Dendritic cell treated with granulocyte-macrophage colony-stimulating factor and Interleukin-4, amounts not matched to agents 40 ng/mL and 50 ng/mL, for 4 days (primary cell): ENCODE results near the gene GRPEL2.

Experiments
- H3K27ac Mint-ChIP-seq: one replicate; pipeline ENCODE4 v1.8.0; 2022; ENCODE audit warnings: mild to moderate bottlenecking, mixed read lengths
- H3K27me3 Mint-ChIP-seq: one replicate; pipeline ENCODE4 v1.8.0; 2022; ENCODE audit warnings: mild to moderate bottlenecking, mixed read lengths
- H3K36me3 Mint-ChIP-seq: one replicate; pipeline ENCODE4 v1.8.0; 2022; ENCODE audit warnings: low read depth, mixed read lengths
- H3K4me1 Mint-ChIP-seq: one replicate; pipeline ENCODE4 v1.8.0; 2022; ENCODE audit warnings: low read depth, mixed read lengths
- H3K4me3 Mint-ChIP-seq: one replicate; pipeline ENCODE4 v1.8.0; 2022; ENCODE audit warnings: mild to moderate bottlenecking, moderate library complexity, mixed read lengths
- H3K9me3 Mint-ChIP-seq: one replicate; pipeline ENCODE4 v1.8.0; 2022; ENCODE audit warnings: mixed read lengths
- intact Hi-C: fragments of 100-400 bp; cut with micrococcal nuclease; formaldehyde crosslinking; loops from one replicate; pipeline ENCODE4 v1.15.0; 2022

GRPEL2 gene

GRCh38 chr5:149325894-149326293 lies 19.4 kb upstream of the GRPEL2 start:
- intact Hi-C loops: no loop called here
- no peaks in the 10 kb centered on the region for H3K9me3 Mint-ChIP-seq
- H3K4me1 Mint-ChIP-seq: no peaks in the 10 kb centered on the region
- no peaks in the 10 kb centered on the region for H3K27me3 Mint-ChIP-seq
- no peaks in the 10 kb centered on the region for H3K36me3 Mint-ChIP-seq
- no peak overlapping the region for H3K4me3 Mint-ChIP-seq
- H3K27ac Mint-ChIP-seq: no peak overlapping the region

DNA sequence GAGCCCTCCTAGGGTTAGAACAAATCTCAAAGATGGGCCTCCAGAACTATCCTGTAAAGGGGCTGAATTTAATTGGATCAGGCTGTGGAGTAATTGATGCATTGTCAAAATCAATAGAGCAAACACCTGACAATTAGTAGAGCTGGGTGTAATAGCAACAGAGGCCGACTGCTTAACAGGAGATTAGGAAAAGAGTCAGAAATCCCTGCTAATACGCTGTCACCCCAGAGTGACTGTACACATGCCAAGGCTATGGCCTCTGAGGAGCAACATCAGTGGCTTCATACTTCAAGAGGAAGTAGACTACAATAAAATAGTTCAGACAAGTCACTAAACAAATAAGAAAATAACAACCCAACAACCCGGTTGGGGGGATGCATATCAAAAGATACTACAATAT lies 18.7 kb upstream of the GRPEL2 start:
- intact Hi-C loops: no loop called here
- no peaks in the 10 kb centered on the region for H3K4me1 Mint-ChIP-seq
- H3K36me3 Mint-ChIP-seq: no peaks in the 10 kb centered on the region
- no peaks in the 10 kb centered on the region for H3K27me3 Mint-ChIP-seq
- H3K9me3 Mint-ChIP-seq: no peaks in the 10 kb centered on the region
- H3K27ac Mint-ChIP-seq: no peak overlapping the region
- no peak overlapping the region for H3K4me3 Mint-ChIP-seq

GRCh38 chr5:149328177-149328576 lies 17.1 kb upstream of the GRPEL2 start:
- Mint-ChIP-seq H3K27me3 (no peaks in the 10 kb centered on the region), H3K27ac (no peak overlapping the region), H3K4me1 (no peaks in the 10 kb centered on the region), H3K9me3 (no peaks in the 10 kb centered on the region), H3K36me3 (no peaks in the 10 kb centered on the region), H3K4me3 (no peak overlapping the region)
- intact Hi-C loops: no loop called here

DNA sequence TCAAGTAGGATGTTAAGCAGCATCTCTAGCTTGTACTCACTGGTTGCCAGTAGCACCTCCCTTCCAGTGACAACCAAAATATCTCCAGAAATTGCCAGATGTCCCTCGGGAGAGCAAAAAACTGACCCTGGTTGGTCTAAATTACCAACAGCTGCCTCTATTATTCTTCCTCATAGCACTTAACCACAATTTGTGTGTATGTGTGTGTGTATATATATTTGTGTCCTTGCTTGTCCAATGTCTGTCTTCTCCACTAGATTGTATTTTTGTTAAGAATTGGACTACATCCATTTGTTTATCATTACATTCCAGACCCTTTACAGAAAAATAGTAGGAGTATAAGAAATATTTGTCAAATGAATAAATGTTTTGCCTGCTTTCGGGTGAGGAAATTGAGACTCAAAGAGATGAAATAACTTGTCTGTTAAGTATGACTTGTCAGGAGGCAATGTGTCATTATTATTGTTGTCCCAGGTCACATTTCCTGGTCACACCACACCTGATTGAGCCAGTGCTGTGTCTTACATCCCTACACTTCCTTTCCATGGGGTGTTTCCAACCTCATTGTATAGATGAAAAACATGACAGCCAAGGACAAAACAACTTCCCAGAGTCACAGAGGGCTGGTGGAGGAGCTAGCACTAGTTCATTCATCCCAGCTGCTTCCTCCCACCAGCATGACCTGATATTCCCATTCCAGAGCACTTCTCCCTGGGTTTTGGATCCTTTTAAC lies 11.4 kb upstream of the GRPEL2 start:
- no peak overlapping the region for H3K27ac Mint-ChIP-seq
- no peaks in the 10 kb centered on the region for H3K27me3 Mint-ChIP-seq
- no peak overlapping the region for H3K4me3 Mint-ChIP-seq
- H3K9me3 Mint-ChIP-seq: no peaks in the 10 kb centered on the region
- intact Hi-C loops: no loop called here
- no peaks in the 10 kb centered on the region for H3K36me3 Mint-ChIP-seq
- no peaks in the 10 kb centered on the region for H3K4me1 Mint-ChIP-seq

DNA sequence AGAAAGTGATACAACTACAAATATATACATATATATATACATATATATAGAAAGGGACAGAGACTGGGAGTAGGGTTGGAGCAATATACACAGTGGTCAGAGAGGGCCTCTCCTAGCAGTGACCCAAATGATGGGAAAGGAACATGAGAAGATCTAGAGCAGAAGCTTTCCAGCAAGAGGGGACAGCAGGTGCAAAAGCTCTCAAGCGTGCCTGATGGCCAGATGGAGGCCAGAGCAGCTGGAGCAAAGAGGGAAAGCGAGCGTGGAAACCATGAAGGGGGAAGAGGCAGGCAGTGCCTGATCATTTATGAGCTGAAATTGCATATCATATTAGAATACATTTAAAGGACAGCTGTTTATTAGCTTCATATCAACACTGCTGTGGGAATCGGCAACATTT lies 7.6 kb upstream of the GRPEL2 start:
- H3K9me3 Mint-ChIP-seq: no peaks in the 10 kb centered on the region
- H3K36me3 Mint-ChIP-seq: no peaks in the 10 kb centered on the region
- H3K27me3 Mint-ChIP-seq: peaks cover 3% of the 10 kb centered on the region
- intact Hi-C loops: no loop called here
- no peak overlapping the region for H3K27ac Mint-ChIP-seq
- H3K4me3 Mint-ChIP-seq: no peak overlapping the region
- no peaks in the 10 kb centered on the region for H3K4me1 Mint-ChIP-seq

GRCh38 chr5:149338364-149338763 lies 6.9 kb upstream of the GRPEL2 start:
- peaks cover 4% of the 10 kb centered on the region for H3K4me1 Mint-ChIP-seq
- peaks cover 3% of the 10 kb centered on the region for H3K27me3 Mint-ChIP-seq
- intact Hi-C loops: no loop called here
- no peaks in the 10 kb centered on the region for H3K9me3 Mint-ChIP-seq
- no peak overlapping the region for H3K4me3 Mint-ChIP-seq
- H3K27ac Mint-ChIP-seq: no peak overlapping the region
- H3K36me3 Mint-ChIP-seq: no peaks in the 10 kb centered on the region

GRCh38 chr5:149340920-149341319 lies 4.4 kb upstream of the GRPEL2 start:
- H3K36me3 Mint-ChIP-seq: peaks cover 12% of the 10 kb centered on the region
- H3K4me3 Mint-ChIP-seq: no peak overlapping the region
- H3K27ac Mint-ChIP-seq: no peak overlapping the region
- intact Hi-C loops: no loop called here
- no peaks in the 10 kb centered on the region for H3K9me3 Mint-ChIP-seq
- peaks cover 28% of the 10 kb centered on the region for H3K4me1 Mint-ChIP-seq
- peaks cover 3% of the 10 kb centered on the region for H3K27me3 Mint-ChIP-seq

DNA sequence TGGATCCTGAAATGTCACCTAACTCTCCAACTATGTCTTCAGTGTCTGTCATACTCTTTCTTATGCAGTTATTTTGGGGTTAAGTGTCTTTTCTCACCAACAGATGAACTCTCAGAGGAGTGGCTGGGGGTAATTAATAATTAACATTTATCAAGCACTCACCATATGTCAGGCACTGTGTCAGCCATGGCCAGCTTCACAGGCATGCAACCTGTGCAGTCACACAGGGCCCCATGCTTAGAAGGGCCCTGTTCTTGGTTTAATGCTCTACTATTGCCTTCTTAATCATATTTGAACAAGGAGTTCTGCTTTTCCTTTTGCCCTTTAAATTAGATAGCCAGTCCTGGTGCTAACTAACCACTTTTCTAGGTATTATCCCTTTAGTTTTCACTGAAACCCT lies 3.4 kb upstream of the GRPEL2 start:
- H3K9me3 Mint-ChIP-seq: no peaks in the 10 kb centered on the region
- no peak overlapping the region for H3K4me3 Mint-ChIP-seq
- H3K4me1 Mint-ChIP-seq: peaks cover 33% of the 10 kb centered on the region
- peaks cover 12% of the 10 kb centered on the region for H3K36me3 Mint-ChIP-seq
- intact Hi-C loops: no loop called here
- H3K27ac Mint-ChIP-seq: no peak overlapping the region
- H3K27me3 Mint-ChIP-seq: peaks cover 3% of the 10 kb centered on the region

GRCh38 chr5:149344151-149344550 lies 1.1 kb upstream of the GRPEL2 start:
- Mint-ChIP-seq H3K9me3 (no peaks in the 10 kb centered on the region), H3K27me3 (peaks cover 3% of the 10 kb centered on the region), H3K27ac (peak overlapping the region; percentile 97), H3K4me3 (no peak overlapping the region), H3K4me1 (peaks cover 37% of the 10 kb centered on the region), H3K36me3 (peaks cover 27% of the 10 kb centered on the region)
- intact Hi-C loops: loop anchor here (2.0 kb wide), 1 partner anchor 15 kb away; the partner anchor contains the start of gene PCYOX1L

DNA sequence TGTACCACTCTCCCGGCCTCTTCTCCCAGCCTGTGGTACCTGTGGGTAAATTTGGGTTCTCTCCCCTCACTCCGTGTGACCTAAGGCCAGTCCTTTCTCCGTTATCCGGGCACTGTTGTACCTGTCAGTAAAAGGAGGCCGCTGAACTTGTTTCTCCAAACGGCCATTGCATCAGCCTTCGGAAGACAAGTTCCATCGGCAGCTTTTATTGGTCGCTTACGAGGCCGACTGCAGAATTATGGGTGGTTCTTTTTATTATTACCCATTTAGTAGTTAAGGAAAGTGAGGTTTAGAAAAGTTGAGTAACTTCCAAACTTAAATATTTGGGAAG lies 558 bp downstream of the GRPEL2 start:
- Mint-ChIP-seq H3K27me3 (no peaks in the 10 kb centered on the region), H3K4me1 (peaks cover 37% of the 10 kb centered on the region), H3K9me3 (no peaks in the 10 kb centered on the region), H3K36me3 (peaks cover 44% of the 10 kb centered on the region), H3K4me3 (peak overlapping the region; percentile 89), H3K27ac (peak overlapping the region; percentile 97)
- intact Hi-C loops: loop anchor here (2.0 kb wide), 1 partner anchor 13 kb away; the partner anchor contains the start of gene PCYOX1L

GRCh38 chr5:149348518-149348917 lies 3.2 kb downstream of the GRPEL2 start:
- H3K27ac Mint-ChIP-seq: no peak overlapping the region
- H3K4me3 Mint-ChIP-seq: no peak overlapping the region
- peaks cover 67% of the 10 kb centered on the region for H3K36me3 Mint-ChIP-seq

DNA sequence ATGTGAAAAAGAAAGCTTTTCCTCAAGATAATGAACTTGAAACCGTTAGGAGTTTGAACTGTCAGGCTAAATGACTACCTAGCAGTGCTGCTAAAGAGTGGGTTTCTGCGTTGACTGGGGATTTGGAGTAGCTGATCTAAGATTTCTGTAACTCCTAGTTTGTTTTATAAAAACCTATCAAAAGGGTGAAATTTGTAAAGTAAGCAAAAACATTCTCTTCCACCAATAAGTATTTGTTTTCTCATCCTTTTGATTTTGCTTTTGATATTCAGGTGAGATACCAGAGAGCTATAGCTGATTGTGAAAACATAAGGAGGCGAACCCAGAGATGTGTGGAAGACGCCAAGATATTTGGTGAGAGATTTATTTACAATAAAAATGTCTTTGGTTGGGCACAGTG lies 4.1 kb downstream of the GRPEL2 start:
- H3K4me1 Mint-ChIP-seq: peaks cover 24% of the 10 kb centered on the region
- no peaks in the 10 kb centered on the region for H3K27me3 Mint-ChIP-seq
- intact Hi-C loops: no loop called here
- peaks cover 75% of the 10 kb centered on the region for H3K36me3 Mint-ChIP-seq
- no peak overlapping the region for H3K27ac Mint-ChIP-seq
- no peak overlapping the region for H3K4me3 Mint-ChIP-seq
- no peaks in the 10 kb centered on the region for H3K9me3 Mint-ChIP-seq

More at GRCh38 chr5:149348518-149348917, 3.2 kb downstream of the GRPEL2 start:
- peaks cover 31% of the 10 kb centered on the region for H3K4me1 Mint-ChIP-seq
- intact Hi-C loops: no loop called here
- H3K27me3 Mint-ChIP-seq: no peaks in the 10 kb centered on the region
- no peaks in the 10 kb centered on the region for H3K9me3 Mint-ChIP-seq

- H3K27ac Mint-ChIP-seq: no peak overlapping the region
- no peaks in the 10 kb centered on the region for H3K27me3 Mint-ChIP-seq
- H3K9me3 Mint-ChIP-seq: no peaks in the 10 kb centered on the region
- H3K36me3 Mint-ChIP-seq: peaks cover 75% of the 10 kb centered on the region
- peaks cover under 1% of the 10 kb centered on the region for H3K4me1 Mint-ChIP-seq
- intact Hi-C loops: no loop called here
- no peak overlapping the region for H3K4me3 Mint-ChIP-seq
Measured at GRCh38 chr5:149352169-149352568, 6.9 kb downstream of the GRPEL2 start.

GRCh38 chr5:149353911-149354310 lies 8.6 kb downstream of the GRPEL2 start:
- H3K9me3 Mint-ChIP-seq: no peaks in the 10 kb centered on the region
- no peaks in the 10 kb centered on the region for H3K27me3 Mint-ChIP-seq
- no peak overlapping the region for H3K4me3 Mint-ChIP-seq
- H3K27ac Mint-ChIP-seq: no peak overlapping the region
- H3K4me1 Mint-ChIP-seq: peaks cover 9% of the 10 kb centered on the region
- intact Hi-C loops: no loop called here
- H3K36me3 Mint-ChIP-seq: peaks cover 68% of the 10 kb centered on the region

DNA sequence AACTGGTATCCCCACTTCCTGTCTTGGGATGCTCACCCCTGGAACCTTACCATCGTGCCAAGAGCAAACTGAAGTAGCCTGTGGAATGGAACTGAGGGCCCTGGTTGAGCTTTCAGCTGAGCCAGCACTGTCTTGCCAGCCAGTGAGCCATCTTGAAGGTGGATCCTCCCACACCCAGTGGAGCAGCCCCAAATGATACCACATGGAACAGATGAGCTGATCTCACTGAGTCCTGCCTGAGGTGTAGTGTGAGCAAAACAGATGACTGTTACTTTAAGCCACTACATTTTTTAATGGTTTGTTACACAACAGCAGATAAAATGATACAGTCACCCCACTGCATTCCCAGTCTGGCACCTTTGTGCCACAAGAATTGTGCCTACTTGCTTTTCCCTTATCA lies 10.4 kb downstream of the GRPEL2 start:
- Mint-ChIP-seq H3K4me3 (no peak overlapping the region), H3K27me3 (no peaks in the 10 kb centered on the region), H3K4me1 (peaks cover 26% of the 10 kb centered on the region), H3K27ac (no peak overlapping the region), H3K9me3 (no peaks in the 10 kb centered on the region), H3K36me3 (peaks cover 50% of the 10 kb centered on the region)
- intact Hi-C loops: no loop called here
